Activated CD4-positive, alpha-beta T cell treated with anti-CD3 and anti-CD28 coated beads, Interleukin-2, amount 10 ng/mL, durations not matched to agents 24 days and 14 days (primary cell): ENCODE measurements around the gene MICOS13. TPM values are rescaled to one million over a fixed set of nuclear protein-coding genes. Genes with fewer than 3 reads are reported as not detected.

Experiments
- DNase-seq: peaks from one replicate; pipeline ENCODE4 v3.0.0; 2022
- H3K27ac Mint-ChIP-seq: one replicate; pipeline ENCODE4 v1.8.0; 2022; ENCODE audit warnings: mild to moderate bottlenecking, mixed read lengths
- H3K27me3 Mint-ChIP-seq: one replicate; pipeline ENCODE4 v1.8.0; 2022; ENCODE audit warnings: mixed read lengths
- H3K36me3 Mint-ChIP-seq: one replicate; pipeline ENCODE4 v1.8.0; 2022; ENCODE audit warnings: low read depth, mild to moderate bottlenecking, mixed read lengths
- H3K4me1 Mint-ChIP-seq: one replicate; pipeline ENCODE4 v1.8.0; 2021; ENCODE audit warnings: mixed read lengths
- H3K4me3 Mint-ChIP-seq: one replicate; pipeline ENCODE4 v1.8.0; 2022; ENCODE audit warnings: mild to moderate bottlenecking, moderate library complexity, mixed read lengths
- H3K9me3 Mint-ChIP-seq: one replicate; pipeline ENCODE4 v1.8.0; 2021; ENCODE audit warnings: mixed read lengths
- intact Hi-C: fragments of 100-400 bp; cut with micrococcal nuclease; formaldehyde crosslinking; loops from one replicate; pipeline ENCODE4 v1.15.1; 2023
- total RNA-seq: library from RNA; stranded (reverse); gene quantifications from 2 replicates; pipeline ENCODE4 v1.2.3, GENCODE V29; 2022

Gene MICOS13, protein sequence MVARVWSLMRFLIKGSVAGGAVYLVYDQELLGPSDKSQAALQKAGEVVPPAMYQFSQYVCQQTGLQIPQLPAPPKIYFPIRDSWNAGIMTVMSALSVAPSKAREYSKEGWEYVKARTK
- 56.2 and 63.4 TPM in 2 replicates for total RNA-seq

GRCh38 chr19:5680437-5681368 lies at the start of gene MICOS13, which contains the start of gene HSD11B1L:
Gene MICOS13, minus strand, starts transcription at chr19:5680516. Its CDS starts 30 bp downstream, at chr19:5680486.
Gene HSD11B1L, plus strand, starts transcription at chr19:5681027. Its CDS starts 3,806 bp downstream, at chr19:5684833.
- H3K27me3 Mint-ChIP-seq, result peaks cover 7% of the 10 kb centered on the region
- peak within 1 kb of the TSS; percentile 97 for H3K27ac Mint-ChIP-seq
- peaks cover 4% of the 10 kb centered on the region for H3K36me3 Mint-ChIP-seq
- H3K4me1 Mint-ChIP-seq, result peaks cover 22% of the 10 kb centered on the region
- H3K9me3 Mint-ChIP-seq, result no peaks in the 10 kb centered on the region
- peak within 1 kb of the TSS; percentile 99 for H3K4me3 Mint-ChIP-seq
- intact Hi-C loops, result loop anchor here (1.0 to 10.0 kb wide), 5 partner anchors 10 to 956 kb away; partner anchors contain the start of genes CATSPERD, DPP9, LONP1 and RPL36
- peak; percentile 99 for DNase-seq

GRCh38 chr19:5727453-5728050 lies 47.2 kb upstream of the MICOS13 start:
- Mint-ChIP-seq H3K4me1 (no peaks in the 10 kb centered on the region), H3K27me3 (peaks cover 3% of the 10 kb centered on the region), H3K9me3 (no peaks in the 10 kb centered on the region), H3K36me3 (no peaks in the 10 kb centered on the region), H3K4me3 (no peak overlapping the region), H3K27ac (no peak overlapping the region)
- intact Hi-C loops, result loop anchor here (10.0 kb wide), 1 partner anchor 177 kb away; the partner anchor contains the start of genes NDUFA11 and VMAC
- no peak for DNase-seq

DNA sequence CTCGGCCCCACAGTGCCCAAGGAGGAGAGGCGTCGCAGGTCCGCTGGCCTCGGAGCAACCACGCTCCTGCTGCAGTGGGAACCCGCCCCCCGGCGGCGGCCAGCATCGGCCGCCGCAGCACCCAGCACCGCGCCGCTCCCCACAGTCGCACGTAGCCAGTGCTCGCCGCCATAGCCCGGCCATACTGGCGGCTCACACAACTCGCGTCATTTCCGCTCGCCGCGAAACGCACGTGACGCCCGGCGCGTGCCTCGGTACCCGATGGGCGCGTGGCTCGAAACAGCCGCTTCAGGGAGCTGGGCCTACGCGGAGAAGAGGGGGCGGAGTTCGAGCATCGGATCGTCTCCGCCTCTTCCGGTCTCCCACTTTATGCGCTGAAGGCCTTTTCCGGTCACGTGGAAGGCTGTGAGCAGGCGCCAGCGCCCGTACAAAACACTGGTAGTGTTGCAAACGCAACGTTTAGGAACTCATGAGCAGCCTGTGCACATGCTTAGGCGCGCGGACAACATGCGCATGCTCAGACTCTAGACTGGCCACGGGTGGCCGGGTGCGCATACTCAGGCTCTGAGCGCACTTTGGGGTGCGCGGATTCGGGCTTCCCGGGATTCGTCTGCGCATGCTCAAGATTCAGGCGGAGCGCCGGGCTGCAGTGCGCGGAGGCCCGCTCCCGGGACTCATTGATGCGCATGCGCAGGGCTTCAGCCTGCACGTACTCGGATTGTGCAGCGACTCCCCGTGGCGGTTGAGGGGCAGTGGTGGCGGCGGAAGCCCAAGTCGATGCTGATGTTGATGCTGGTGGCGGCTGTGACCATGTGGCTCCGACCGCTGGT lies 39.9 kb upstream of the MICOS13 start, which contains the start of the genes CATSPERD and LONP1:
CATSPERD (plus strand) TSS at position 677 of the 830 bp plus-strand sequence; CDS start at position 778, 101 bp downstream.
LONP1 (minus strand) TSS at position 186 of the 830 bp plus-strand sequence; CDS start at position 172, 14 bp downstream.
- peaks cover 25% of the 10 kb centered on the region for H3K36me3 Mint-ChIP-seq
- H3K9me3 Mint-ChIP-seq, result no peaks in the 10 kb centered on the region
- H3K4me3 Mint-ChIP-seq, result peak within 1 kb of the TSS; percentile 97
- intact Hi-C loops, result loop anchor here (1.0 to 10.0 kb wide), 5 partner anchors 30 to 185 kb away; partner anchors contain the start of genes MICOS13, NDUFA11, RPL36 and SAFB
- H3K27me3 Mint-ChIP-seq, result no peaks in the 10 kb centered on the region
- peak; percentile 99 for DNase-seq
- H3K27ac Mint-ChIP-seq, result peak within 1 kb of the TSS; percentile 97
- H3K4me1 Mint-ChIP-seq, result peaks cover 25% of the 10 kb centered on the region

- intact Hi-C loops, result no loop called here
- H3K4me3 Mint-ChIP-seq, result peak overlapping the region; percentile 97
- H3K27me3 Mint-ChIP-seq, result no peaks in the 10 kb centered on the region
- H3K4me1 Mint-ChIP-seq, result peaks cover 25% of the 10 kb centered on the region
- peak; percentile 81 for DNase-seq
- H3K36me3 Mint-ChIP-seq, result peaks cover 25% of the 10 kb centered on the region
- peak overlapping the region; percentile 97 for H3K27ac Mint-ChIP-seq
- no peaks in the 10 kb centered on the region for H3K9me3 Mint-ChIP-seq
Measured at GRCh38 chr19:5719274-5719960, 39.1 kb upstream of the MICOS13 start.

- H3K27ac Mint-ChIP-seq, result peak overlapping the region; percentile 97
- peak overlapping the region; percentile 97 for H3K4me3 Mint-ChIP-seq
- H3K9me3 Mint-ChIP-seq, result no peaks in the 10 kb centered on the region
- H3K36me3 Mint-ChIP-seq, result peaks cover 29% of the 10 kb centered on the region
- peak; percentile 85 for DNase-seq
- H3K27me3 Mint-ChIP-seq, result no peaks in the 10 kb centered on the region
- peaks cover 25% of the 10 kb centered on the region for H3K4me1 Mint-ChIP-seq
- intact Hi-C loops, result no loop called here
Measured at GRCh38 chr19:5718579-5719273, 38.4 kb upstream of the MICOS13 start.

- Mint-ChIP-seq H3K27ac (peak overlapping the region; percentile 97), H3K9me3 (no peaks in the 10 kb centered on the region), H3K4me1 (peaks cover 25% of the 10 kb centered on the region), H3K36me3 (peaks cover 35% of the 10 kb centered on the region), H3K4me3 (peak overlapping the region; percentile 97), H3K27me3 (no peaks in the 10 kb centered on the region)
- DNase-seq, result peak; percentile 66
- intact Hi-C loops, result no loop called here
Measured at GRCh38 chr19:5718037-5718578, 37.8 kb upstream of the MICOS13 start.

DNA sequence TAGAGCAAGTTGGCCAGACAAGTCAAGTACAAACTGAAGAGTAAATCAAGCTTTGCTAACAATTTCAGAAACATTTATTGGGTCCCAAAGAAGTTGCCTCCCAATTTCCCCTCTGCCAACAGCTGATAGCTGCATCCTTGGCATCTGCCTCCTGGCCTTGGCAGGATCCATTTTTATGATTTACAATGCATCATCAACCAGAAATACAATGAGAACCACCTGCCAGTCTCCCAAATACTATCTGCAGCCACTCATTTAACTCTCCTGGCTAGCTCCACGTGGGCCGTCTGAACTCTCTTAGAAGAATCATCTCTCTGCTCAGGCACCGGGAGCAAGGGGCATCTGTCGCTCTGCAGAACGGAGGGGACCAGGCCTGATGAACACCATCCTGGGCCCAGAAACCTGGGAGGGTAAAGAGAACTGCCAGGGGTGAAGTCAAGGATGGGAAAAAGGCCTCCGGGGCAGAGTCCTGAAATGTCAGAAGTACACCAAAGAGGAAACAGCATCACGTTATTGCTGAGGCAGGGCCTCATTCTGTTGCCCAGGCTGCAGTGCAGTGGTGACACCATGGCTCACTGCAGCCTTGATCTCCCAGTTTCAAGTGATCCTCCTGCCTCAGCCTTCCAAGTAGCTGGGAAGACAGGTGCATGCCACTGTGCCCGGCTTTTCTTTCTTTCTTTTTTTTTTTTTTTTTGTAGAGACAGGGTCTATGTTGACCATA lies 37.1 kb upstream of the MICOS13 start:
- H3K4me1 Mint-ChIP-seq, result peaks cover 25% of the 10 kb centered on the region
- H3K36me3 Mint-ChIP-seq, result peaks cover 38% of the 10 kb centered on the region
- no peaks in the 10 kb centered on the region for H3K9me3 Mint-ChIP-seq
- intact Hi-C loops, result no loop called here
- H3K27ac Mint-ChIP-seq, result peak overlapping the region; percentile 97
- peak overlapping the region; percentile 97 for H3K4me3 Mint-ChIP-seq
- no peak for DNase-seq
- no peaks in the 10 kb centered on the region for H3K27me3 Mint-ChIP-seq

DNA sequence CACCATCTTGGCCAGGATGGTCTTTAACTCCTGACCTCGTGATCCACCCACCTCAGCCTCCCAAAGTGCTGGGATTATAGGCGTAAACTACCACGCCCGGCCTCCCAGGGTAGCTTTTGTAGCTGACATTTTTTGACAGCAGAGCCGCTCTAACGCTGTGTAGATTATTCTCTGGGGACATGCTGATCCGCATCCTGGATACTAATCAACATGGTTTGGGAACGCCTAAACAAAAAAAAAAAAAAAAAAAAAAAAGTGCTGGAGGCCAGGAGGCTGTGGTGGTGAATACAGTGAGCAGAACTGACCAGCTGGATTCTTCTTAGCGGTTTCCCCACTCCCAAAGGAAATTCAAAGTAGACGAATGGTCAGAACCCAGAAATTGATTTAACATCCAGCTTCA lies 34.5 kb upstream of the MICOS13 start:
- H3K36me3 Mint-ChIP-seq, result peaks cover 55% of the 10 kb centered on the region
- no peak overlapping the region for H3K27ac Mint-ChIP-seq
- intact Hi-C loops, result no loop called here
- H3K9me3 Mint-ChIP-seq, result no peaks in the 10 kb centered on the region
- DNase-seq, result no peak
- H3K27me3 Mint-ChIP-seq, result no peaks in the 10 kb centered on the region
- H3K4me3 Mint-ChIP-seq, result no peak overlapping the region
- H3K4me1 Mint-ChIP-seq, result peaks cover 23% of the 10 kb centered on the region

DNA sequence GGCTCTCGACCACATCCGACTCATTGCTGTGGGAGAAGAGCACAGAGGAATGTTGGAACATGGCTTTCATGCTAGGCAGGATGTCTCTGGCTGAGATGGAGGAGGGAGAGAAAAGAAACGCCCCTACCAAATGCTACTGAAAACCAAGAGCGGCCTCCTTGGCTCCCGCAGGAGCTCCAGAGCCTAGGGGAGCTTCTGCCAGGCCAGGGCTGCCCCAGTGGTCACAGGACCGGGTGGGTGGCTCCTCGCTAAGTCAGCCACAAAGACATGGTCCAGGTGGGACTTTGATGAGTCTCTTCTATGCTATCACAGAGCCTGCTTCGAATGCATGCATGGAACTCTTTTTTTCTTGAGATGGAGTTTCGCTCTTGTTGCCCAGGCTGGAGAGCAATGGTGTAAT lies 32.9 kb upstream of the MICOS13 start:
- intact Hi-C loops, result no loop called here
- Mint-ChIP-seq H3K27ac (no peak overlapping the region), H3K9me3 (no peaks in the 10 kb centered on the region), H3K27me3 (no peaks in the 10 kb centered on the region), H3K36me3 (peaks cover 51% of the 10 kb centered on the region), H3K4me3 (no peak overlapping the region), H3K4me1 (peaks cover 14% of the 10 kb centered on the region)
- no peak for DNase-seq

- intact Hi-C loops, result no loop called here
- no peak overlapping the region for H3K27ac Mint-ChIP-seq
- no peaks in the 10 kb centered on the region for H3K27me3 Mint-ChIP-seq
- no peaks in the 10 kb centered on the region for H3K9me3 Mint-ChIP-seq
- peaks cover 3% of the 10 kb centered on the region for H3K4me1 Mint-ChIP-seq
- DNase-seq, result no peak
- H3K4me3 Mint-ChIP-seq, result no peak overlapping the region
- H3K36me3 Mint-ChIP-seq, result peaks cover 46% of the 10 kb centered on the region
Measured at GRCh38 chr19:5711713-5712161, 31.4 kb upstream of the MICOS13 start.

DNA sequence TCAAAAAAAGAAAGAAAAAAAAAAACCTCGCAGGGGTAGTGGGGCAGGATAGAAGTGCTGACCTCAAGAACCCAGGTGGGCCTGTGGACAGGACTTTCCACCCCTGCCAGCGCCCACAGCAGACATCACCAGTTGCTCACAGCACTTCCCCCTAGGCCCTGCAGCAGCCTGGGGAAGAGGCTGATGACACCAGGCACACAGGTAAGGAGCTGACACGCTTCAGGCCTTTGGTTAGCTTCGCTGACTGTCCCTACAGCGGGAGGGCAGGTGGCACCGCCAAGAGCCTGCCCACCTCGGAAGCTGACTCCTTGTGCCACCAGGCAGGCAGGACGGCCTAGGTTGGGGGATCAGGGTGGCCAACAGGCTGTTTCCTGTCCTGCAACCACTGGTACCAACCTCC lies 30.7 kb upstream of the MICOS13 start:
- DNase-seq, result no peak
- H3K4me1 Mint-ChIP-seq, result peaks cover 3% of the 10 kb centered on the region
- no peak overlapping the region for H3K27ac Mint-ChIP-seq
- intact Hi-C loops, result no loop called here
- no peaks in the 10 kb centered on the region for H3K9me3 Mint-ChIP-seq
- H3K4me3 Mint-ChIP-seq, result no peak overlapping the region
- peaks cover 49% of the 10 kb centered on the region for H3K36me3 Mint-ChIP-seq
- H3K27me3 Mint-ChIP-seq, result no peaks in the 10 kb centered on the region
